GM10847 (cell line): Measurements from ENCODE around the gene MROH2A.

Source experiments
- POLR2A ChIP-seq: IDR thresholded peaks from 2 replicates; pipeline ENCODE4 v1.6.1; 2011; ENCODE audit not compliant: insufficient read length; ENCODE audit errors: extremely low read depth

MROH2A gene

DNA sequence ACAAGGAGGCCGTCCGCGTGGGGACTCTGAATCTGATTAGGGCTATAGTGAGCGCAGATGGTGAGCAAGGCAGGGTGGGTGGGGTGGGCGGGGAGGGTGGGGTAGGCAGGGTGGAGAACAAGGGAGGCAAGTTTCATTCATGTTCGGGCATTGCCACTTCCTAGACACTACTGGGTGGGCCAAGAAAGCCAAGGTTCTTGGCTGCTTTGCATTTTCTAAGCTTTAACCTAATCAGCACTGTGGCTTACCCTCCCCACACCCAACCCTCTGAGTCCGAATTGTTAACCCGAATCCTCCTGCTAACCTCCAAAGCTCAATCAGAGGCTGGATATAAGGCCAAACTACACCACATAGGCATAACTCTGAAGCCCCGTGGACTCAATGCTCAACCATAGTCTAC is 18.1 kb downstream of the MROH2A start:
- TF ChIP-seq POLR2A: no peak

DNA sequence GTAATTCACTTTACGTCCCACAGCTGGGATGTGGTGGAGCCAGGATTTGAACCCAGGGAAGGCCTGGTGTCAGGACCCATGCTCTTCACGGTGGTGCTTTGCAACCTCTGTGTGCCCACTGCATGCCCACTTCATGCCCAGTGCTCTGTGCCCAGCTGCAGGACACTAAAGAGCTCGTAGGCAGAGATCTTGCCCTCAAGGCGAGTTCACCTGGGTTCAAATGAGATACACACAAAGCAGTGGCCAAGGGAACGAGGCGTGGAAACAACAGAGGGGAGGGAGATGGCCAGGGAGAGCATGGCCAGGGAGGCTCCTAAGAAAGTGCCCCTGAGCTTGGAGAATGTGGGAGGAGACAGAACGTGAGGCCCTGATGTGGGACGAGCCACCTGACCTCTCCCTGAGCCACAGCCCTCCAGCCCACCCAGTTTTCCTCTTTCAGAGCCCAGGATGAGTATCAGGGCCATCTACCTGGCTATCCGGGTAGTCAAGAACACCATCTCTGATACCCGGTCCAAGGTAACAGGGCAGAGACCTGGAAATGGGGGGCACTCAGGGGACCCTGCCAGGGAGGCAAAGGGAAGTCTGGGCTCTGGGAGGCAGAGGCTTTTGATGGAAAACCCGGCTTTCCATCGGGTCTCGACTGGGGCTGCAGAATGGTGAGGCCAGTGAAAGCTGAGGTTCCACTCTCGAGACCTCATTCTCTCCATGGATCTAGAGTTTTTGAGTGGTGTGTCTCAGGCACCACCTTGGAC is 20.4 kb downstream of the MROH2A start:
- no peak for TF ChIP-seq POLR2A

DNA sequence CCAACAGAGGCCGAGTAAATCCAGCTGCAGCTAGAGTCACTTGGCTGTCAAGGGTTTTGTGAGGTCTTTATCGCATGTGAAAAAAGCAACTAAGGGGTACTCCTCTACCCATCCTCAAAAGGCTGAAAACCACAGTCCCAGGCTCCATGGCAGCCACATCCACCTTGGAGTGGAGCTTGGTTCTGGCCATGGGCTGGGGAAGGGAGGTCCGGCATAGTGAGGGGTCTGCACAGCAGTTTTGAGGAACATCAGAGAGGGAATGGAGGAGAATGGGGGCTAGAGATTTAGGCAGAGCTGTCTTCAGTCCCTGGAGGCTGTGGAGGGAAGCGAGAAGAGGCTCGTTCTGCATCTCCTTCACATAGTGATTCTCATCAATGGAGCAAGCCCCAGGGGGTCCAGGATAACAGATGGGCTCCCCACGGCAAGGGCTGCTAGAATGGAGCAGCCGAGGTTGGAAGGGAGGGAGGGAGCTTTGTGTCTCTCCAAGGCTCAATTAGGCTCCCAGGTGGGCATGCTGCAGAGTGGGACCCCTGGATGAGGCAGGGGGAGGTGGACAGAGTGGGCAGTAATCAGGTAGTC is 21.0 kb downstream of the MROH2A start:
- no peak for TF ChIP-seq POLR2A

DNA sequence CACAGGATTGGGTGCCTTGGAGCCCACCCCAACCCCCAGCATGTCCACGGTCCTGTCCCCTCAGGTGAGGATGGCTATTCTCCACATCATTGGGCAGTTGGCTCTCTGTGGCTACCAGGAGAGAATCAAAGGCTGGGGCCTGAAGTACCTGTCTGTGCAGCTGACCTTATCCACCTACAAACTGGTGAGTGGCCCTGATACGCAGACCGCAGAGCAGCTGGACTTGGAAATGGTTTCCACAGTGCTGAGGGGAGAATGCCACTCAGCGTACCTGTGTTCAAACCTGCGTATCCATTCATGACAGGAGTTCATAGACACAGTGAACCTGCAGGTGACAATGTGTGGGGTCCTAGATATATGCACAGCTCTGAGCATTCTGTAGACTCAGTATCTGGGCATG is 21.6 kb downstream of the MROH2A start:
- TF ChIP-seq POLR2A: no peak

DNA sequence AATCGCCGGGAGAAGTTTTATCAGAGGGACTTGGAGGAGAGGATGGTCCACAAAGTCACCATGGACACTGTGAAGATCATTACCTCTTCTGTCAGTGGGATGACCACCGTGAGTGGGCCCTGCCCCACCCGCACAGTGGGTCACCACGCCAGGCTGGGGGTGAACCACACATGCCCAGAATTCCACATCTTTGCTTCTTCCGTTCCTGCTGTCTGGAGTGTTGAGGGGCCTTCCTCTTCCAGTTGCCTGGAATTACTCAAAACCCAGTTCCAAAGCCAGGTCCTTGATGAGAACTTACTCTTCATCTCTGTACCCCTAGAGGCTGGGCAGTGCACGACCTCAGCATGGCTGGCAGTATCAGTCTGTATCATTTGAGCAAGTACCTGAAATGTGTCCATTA is 22.1 kb downstream of the MROH2A start:
- TF ChIP-seq POLR2A: no peak

DNA sequence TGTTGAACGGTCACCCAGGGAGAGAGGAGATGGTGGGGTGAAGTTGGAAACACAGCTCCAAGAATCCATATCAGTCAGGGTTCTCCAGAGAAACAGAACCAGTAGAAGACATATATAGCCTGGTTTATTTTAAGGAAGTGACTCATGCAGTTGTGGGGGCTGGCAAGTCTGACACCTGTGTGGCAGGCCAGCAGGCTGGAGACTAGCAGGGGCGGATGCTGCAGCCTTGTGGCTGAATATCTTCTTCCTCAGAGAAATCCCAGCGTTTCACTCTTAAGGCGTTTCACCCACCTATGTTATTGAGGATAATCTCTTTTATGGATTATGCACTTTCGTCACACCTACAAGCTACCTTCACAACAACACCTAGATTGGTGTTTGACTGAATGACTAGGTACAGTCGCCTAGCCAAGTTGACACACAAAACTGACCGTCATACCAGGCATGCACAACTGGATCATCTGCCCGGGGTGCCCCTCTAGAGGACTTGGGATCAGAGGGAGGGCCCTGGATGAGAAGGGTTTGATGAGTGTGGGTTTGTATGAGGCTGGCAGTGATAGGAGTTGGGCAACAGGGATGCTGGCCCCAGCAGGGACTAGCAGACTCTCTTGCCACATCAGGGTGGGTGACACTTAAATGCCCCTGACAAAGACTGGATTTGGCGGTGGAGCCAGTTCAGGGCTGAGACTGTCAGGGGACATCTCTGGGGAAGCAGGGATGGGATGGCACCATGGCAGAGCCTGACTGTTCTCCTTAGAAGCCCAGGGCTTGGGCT is 23.4 kb downstream of the MROH2A start:
- TF ChIP-seq POLR2A: no peak

DNA sequence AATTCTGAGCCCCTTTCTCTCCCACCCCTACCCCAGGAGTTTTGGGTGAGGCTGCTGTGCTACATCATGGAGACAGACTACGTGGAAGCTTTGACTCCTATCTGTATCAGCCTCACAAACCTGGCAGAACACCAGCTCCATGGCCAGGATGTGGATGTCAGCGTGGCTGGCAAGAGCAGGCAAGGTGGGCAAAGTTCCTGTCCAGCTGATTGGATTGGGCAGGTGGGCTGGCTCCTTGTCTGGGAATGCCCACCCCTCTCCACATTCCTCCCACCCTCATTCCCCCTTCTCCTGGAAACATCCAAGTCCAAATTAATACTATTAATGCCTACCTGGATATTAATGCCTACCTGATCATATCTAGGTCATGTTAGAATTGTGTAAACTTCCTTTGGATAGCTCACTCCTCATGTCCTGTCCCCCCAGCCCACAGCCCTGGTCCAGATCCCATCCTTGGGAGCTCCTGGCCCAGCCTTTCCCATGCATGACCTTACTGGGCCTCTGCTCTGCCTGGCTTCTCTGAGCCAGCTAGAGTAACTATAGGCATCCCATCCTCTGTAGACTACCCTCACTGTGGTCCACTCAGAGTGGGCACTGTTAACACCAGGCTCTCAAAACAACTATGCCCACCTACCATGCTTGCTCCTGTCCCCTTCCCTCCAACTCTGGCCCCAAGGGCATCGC is 24.1 kb downstream of the MROH2A start:
- no peak for TF ChIP-seq POLR2A

DNA sequence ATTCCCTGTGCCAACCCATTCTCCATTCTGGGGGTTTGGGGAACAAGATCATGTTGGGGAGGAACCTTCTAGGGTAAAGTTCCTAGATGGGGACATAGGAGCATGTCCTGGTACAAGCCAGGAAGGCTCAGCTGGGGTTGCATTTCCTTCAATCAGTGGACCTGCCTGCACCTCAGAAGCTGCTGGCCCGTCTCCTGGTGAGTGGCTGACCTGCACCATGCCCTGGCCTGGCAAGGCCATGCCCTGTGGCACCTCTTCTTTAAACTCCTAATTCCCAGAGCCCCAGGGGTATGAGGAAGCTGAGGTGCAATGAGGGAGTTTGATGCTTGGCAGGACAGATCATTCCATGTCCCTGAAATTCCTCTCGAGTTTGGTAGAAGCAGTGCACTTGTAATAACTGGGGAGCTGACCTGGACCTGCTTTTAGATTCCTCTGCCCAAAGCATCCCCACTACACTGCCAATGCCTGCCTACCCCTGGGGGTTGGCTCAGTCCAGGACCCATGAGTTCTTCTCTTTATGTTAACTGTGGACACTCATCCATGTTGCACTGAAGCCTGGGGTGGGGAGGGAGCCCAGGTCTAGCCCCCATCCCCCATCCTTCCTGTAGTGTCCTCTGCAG is 25.3 kb downstream of the MROH2A start:
- TF ChIP-seq POLR2A: no peak

DNA sequence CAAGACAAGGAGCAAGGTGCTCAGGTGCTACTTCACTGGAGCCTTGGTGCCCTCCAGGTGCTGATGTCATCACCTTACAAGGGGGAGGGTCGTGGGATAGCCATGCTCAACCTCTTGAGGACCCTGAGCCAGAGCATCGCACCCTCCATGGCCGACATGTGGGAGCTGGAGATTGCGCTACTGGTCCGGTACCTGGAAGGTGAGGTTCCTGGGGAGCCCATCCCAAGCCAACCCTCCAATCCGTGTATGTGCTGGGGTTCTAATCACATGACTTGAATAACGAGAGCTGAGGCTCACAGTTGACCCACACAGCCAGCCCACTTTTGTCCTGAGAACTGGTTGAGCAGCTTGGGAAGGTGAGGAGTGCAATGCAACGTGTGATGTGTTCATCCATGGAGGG is 25.9 kb downstream of the MROH2A start:
- TF ChIP-seq POLR2A: no peak

DNA sequence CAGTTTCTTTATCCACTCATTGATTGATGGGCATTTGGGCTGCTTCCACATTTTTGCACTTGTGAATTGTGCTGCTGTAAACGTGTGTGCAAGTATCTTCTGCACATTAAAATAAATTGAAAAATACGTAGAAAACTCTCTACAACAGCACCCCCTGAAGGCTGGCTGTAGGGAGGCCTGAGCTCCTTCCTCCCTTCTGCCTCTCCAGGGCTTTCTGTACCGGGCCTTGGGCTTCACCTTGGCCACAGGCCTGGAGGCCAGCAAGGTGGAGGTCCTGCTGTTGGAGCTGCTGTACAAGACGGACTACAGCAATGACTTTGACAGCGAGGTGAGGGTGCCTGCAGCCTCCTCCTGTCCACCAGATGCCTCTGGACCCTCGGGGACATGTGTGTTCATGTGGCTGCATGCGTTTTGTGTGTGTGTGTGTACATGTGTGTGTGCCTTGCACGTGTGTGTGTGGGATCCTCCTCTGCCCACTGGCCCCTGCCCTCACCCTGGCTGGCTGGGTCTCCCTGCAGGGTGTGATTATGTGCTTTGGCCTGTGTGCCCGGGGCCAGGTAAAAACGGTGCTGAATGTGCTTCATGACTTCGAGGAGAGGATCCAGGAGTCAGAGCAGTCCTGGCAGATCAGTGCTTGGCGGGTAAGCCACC is 29.2 kb downstream of the MROH2A start:
- TF ChIP-seq POLR2A: no peak

DNA sequence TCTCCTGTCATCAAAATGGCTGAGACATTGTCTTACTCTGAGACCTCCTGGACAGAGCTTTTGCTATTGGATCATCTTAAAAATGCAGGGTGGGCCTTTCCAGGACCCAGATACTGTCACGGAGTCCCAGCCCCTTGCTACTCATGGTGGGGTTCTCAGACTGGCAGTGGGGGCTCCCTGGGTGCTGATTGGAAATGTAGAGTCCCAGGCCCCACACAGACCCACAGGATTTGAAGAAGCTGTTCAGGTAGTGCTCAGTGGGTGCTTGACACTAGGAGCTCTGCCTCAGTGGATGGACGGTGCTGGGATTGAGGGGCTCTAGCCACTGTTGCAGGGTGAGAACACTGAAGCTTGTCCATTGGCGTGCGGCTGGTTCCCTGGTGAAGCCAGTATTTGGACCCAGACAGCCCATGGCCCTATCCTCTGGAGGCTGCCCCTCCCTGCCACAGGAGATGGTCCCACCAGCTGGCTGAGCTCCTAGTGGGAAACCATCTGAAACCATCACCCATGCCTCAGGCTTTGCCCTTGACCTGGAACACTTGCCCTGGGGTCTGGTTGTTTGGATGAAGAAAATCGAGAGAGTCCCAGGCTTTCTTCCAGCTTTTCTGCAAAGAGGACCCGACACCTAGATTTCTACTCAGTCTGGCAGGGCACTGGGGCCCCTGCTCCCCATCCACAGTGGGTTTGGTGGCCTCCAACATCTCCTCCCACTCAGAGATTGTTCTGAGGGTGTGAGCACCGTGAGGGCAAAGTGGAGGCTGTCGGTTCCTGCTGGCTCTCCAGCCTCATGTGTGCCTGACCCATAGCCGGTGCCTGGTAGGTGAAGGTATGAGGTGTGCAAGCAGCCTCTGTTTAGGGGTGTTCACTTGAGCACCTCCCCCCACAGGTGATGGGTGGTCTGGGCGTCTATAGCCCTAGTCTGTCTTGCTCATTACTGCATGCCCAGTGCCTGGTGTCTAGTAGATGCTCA is 30.1 kb downstream of the MROH2A start:
- no peak for TF ChIP-seq POLR2A

DNA sequence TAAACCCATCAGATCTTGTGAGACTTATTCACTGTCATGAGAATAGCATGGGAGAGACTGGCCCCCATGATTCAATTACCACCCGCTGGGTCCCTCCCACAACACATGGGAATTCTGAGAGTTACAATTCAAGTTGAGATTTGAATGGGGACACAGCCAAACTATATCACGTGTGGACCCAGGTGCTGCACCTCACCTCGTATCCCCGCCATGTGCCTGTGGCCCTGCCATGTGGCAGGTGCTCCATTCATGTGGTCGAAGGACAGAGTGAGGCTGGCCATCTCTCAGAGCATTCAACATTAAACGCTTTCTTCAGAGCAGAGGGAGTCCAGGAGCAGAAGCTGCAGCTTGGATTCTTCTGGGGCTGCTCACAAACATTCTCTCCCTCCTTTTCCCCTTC is 32.3 kb downstream of the MROH2A start:
- no peak for TF ChIP-seq POLR2A

DNA sequence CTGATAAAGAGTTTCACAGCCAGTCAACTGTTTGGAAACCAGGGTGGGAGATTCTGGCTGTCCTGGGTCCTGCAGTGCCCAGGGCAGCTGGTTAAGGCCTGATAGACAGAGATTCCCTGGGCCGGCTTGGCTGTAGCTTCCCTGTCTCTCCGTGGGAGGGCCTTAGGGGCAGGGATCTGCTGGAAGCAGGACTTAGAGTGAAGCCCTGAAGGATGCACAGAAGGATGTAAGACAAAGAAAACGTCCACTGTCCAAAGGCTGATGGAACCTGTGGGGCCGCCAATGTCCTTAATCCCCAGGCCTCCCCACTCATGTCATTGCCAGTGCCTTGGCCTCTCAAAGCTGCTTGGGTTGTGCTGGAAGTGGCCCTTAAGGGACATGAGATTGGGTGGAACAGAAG is 33.0 kb downstream of the MROH2A start:
- TF ChIP-seq POLR2A: no peak

DNA sequence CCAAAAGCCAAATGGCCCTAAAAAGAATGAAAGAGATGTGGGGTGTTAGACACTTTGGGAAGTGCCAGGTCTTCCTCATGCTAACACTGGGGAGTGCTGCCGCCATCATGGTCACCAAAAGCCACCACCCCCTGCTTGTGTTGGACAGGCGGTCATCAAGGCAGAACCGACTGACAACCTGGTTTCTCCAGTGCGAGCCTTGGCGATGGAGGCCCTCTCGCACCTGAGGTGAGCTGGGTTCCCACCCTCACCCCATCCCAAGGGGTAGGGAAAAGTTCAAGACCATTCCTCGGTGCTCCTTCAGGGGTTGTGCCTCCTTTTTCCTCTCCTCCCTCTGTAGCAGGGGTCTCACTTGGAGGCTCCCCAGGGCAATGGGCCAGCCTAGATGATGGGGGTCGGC is 33.6 kb downstream of the MROH2A start:
- no peak for TF ChIP-seq POLR2A
